PC-9 (cell line): ENCODE results near the gene HAO2. TPM values are rescaled to one million over a fixed set of nuclear protein-coding genes. Genes with fewer than 3 reads are reported as not detected.
"Not testable (repeated sequence)": the region's sequence is repeated elsewhere in the genome, so short reads cannot be mapped to it uniquely, and the experiment has no call there.

Source experiments
- BruUV-seq: library from RNA; stranded (reverse); fragments of 400-500 nt; replicated peaks from 2 replicates; lab custom pipeline; 2021; lab: Mats Ljungman, UMichigan
- CTCF ChIA-PET: fragments of 300-600 bp; sonication (Branson Sonifier 250); formaldehyde crosslinking; loops from one replicate; lab custom pipeline; 2022; ENCODE audit warnings: antibody characterized with exemption; lab: Charles Lee
- POLR2A ChIA-PET: fragments of 300-600 bp; sonication (Branson Sonifier 250); formaldehyde crosslinking; loops from one replicate; lab custom pipeline; 2022; ENCODE audit warnings: antibody characterized with exemption; ENCODE audit not compliant: unreplicated experiment; lab: Charles Lee
- DNase-seq, 2 experiments: peaks; one replicate each; pipeline versions ENCODE4 v3.0.0 to v3.0.0-alpha.2; 2015 to 2022; ENCODE audit warnings: mixed read lengths in 1 of 2
- H2AFZ ChIP-seq: fragments of 200-600 bp; sonication (generic); 2 replicates; pipeline ENCODE4 v1.8.1; 2017; ENCODE audit warnings: antibody characterized with exemption
- H3F3A ChIP-seq: fragments of 200-600 bp; sonication (generic); 2 replicates; pipeline ENCODE4 v1.8.1; 2017; ENCODE audit warnings: antibody characterized with exemption, mild to moderate bottlenecking, low read depth; ENCODE audit not compliant: insufficient read depth
- H3K27ac ChIP-seq: fragments of 200-600 bp; sonication (generic); 2 replicates; pipeline ENCODE4 v1.6.1; 2016; ENCODE audit warnings: mixed run types
- H3K27me3 ChIP-seq: fragments of 200-600 bp; sonication (generic); 2 replicates; pipeline ENCODE4 v1.6.1; 2016; ENCODE audit warnings: low read depth, mixed run types; ENCODE audit not compliant: insufficient read depth
- H3K36me3 ChIP-seq: fragments of 200-600 bp; sonication (generic); 2 replicates; pipeline ENCODE4 v1.6.1; 2016; ENCODE audit warnings: low read depth, mixed run types
- H3K4me1 ChIP-seq: fragments of 200-600 bp; sonication (generic); replicated peaks from 2 replicates; pipeline ENCODE4 v1.6.1; 2016; ENCODE audit warnings: mixed run types; ENCODE audit not compliant: insufficient read depth
- H3K4me2 ChIP-seq: fragments of 200-600 bp; sonication (generic); 2 replicates; pipeline ENCODE4 v1.6.1; 2017; ENCODE audit warnings: mixed run types
- H3K4me3 ChIP-seq: fragments of 200-600 bp; sonication (generic); 2 replicates; pipeline ENCODE4 v1.6.1; 2016; ENCODE audit warnings: mixed run types
- H3K79me2 ChIP-seq: fragments of 200-600 bp; sonication (generic); 2 replicates; pipeline ENCODE4 v1.6.1; 2017; ENCODE audit warnings: low read depth, mixed run types
- H3K9me2 ChIP-seq: fragments of 200-600 bp; sonication (generic); 2 replicates; pipeline ENCODE4 v1.8.1; 2017; ENCODE audit warnings: mild to moderate bottlenecking; ENCODE audit not compliant: insufficient read depth
- H3K9me3 ChIP-seq: fragments of 200-600 bp; sonication (generic); 2 replicates; pipeline ENCODE4 v1.8.1; 2016; ENCODE audit warnings: low read depth; ENCODE audit not compliant: insufficient read depth
- H4K20me1 ChIP-seq: fragments of 200-600 bp; sonication (generic); 2 replicates; pipeline ENCODE4 v1.8.1; 2017; ENCODE audit not compliant: insufficient read depth
- CTCF ChIP-seq: fragments of 200-600 bp; sonication (generic); conservative IDR thresholded peaks from 2 replicates; pipeline ENCODE4 v1.6.1; 2017; ENCODE audit warnings: mixed run types, antibody characterized with exemption, mild to moderate bottlenecking, moderate library complexity
- EZH2 ChIP-seq: fragments of 200-600 bp; sonication (generic); IDR thresholded peaks from 2 replicates; pipeline ENCODE4 v1.8.0; 2017; ENCODE audit warnings: antibody characterized with exemption, low read depth
- intact Hi-C: fragments of 100-400 bp; cut with micrococcal nuclease; formaldehyde crosslinking; loops from one replicate; pipeline ENCODE4 v1.10.0; 2022; ENCODE audit not compliant: unreplicated experiment
- total RNA-seq: library from RNA; stranded (reverse); gene quantifications from 2 replicates; pipeline ENCODE4 v1.2.3, GENCODE V29; 2021

The HAO2 gene
- total RNA-seq, 1 experiment from 2014 or later = not detected

- CTCF ChIA-PET = no interaction called here
- Histone ChIP-seq H4K20me1 (no peaks in the 10 kb centered on the region), H3K9me2 (no peaks in the 10 kb centered on the region), H3K36me3 (no peaks in the 10 kb centered on the region), H3K79me2 (no peaks in the 10 kb centered on the region), H3K4me1 (peaks cover 33% of the 10 kb centered on the region), H3K4me3 (no peak overlapping the region), H3K27me3 (no peaks in the 10 kb centered on the region), H3F3A (peaks cover 22% of the 10 kb centered on the region), H3K9me3 (peaks cover 7% of the 10 kb centered on the region), H3K27ac (no peak overlapping the region), H3K4me2 (no peak overlapping the region), H2AFZ (no peak overlapping the region)
- POLR2A ChIA-PET = no interaction called here
- BruUV-seq = no TSS peak
- intact Hi-C loops = no loop called here
- TF ChIP-seq EZH2 (no peak), CTCF (no peak)
- no peak for DNase-seq
These were observed 8.0 kb downstream of the HAO2 start for GRCh38 chr1:119376594-119376993.

GRCh38 chr1:119377594-119377993, 9.0 kb downstream of the HAO2 start:
- H3K27me3 ChIP-seq, H3K4me2 ChIP-seq, intact Hi-C loops, H3K4me3 ChIP-seq, DNase-seq, H3K79me2 ChIP-seq, H2AFZ ChIP-seq, BruUV-seq, H3K9me2 ChIP-seq, H4K20me1 ChIP-seq, CTCF ChIA-PET, H3K27ac ChIP-seq, H3K36me3 ChIP-seq, H3K9me3 ChIP-seq, POLR2A ChIA-PET: not testable (repeated sequence)
- peaks cover 30% of the 10 kb centered on the region for H3K4me1 ChIP-seq
- peaks cover 22% of the 10 kb centered on the region for H3F3A ChIP-seq

GRCh38 chr1:119379117-119379516, 10.5 kb downstream of the HAO2 start:
- TF ChIP-seq EZH2 (no peak), CTCF (no peak)
- Histone ChIP-seq H3K27me3 (no peaks in the 10 kb centered on the region), H3K4me1 (peaks cover 15% of the 10 kb centered on the region), H3K27ac (no peak overlapping the region), H3F3A (peaks cover 10% of the 10 kb centered on the region), H3K9me2 (no peaks in the 10 kb centered on the region), H3K4me3 (no peak overlapping the region), H2AFZ (no peak overlapping the region), H3K9me3 (peaks cover 7% of the 10 kb centered on the region), H3K36me3 (no peaks in the 10 kb centered on the region), H3K4me2 (no peak overlapping the region), H4K20me1 (no peaks in the 10 kb centered on the region), H3K79me2 (no peaks in the 10 kb centered on the region)
- ChIA-PET CTCF (no interaction called here), POLR2A (no interaction called here)
- no peak for DNase-seq
- intact Hi-C loops = no loop called here
- BruUV-seq = no TSS peak

GRCh38 chr1:119380304-119380703, 11.7 kb downstream of the HAO2 start:
- Histone ChIP-seq H3K4me2 (no peak overlapping the region), H3K4me1 (peaks cover 3% of the 10 kb centered on the region; the same call in 1 of the 2 replicates), H2AFZ (no peak overlapping the region), H3K36me3 (no peaks in the 10 kb centered on the region), H3K9me2 (no peaks in the 10 kb centered on the region), H3F3A (no peaks in the 10 kb centered on the region), H3K27me3 (no peaks in the 10 kb centered on the region), H3K4me3 (no peak overlapping the region), H3K27ac (no peak overlapping the region), H3K79me2 (no peaks in the 10 kb centered on the region), H3K9me3 (peaks cover 7% of the 10 kb centered on the region), H4K20me1 (no peaks in the 10 kb centered on the region)
- no TSS peak for BruUV-seq
- intact Hi-C loops = no loop called here
- no peak for TF ChIP-seq EZH2
- TF ChIP-seq CTCF = no peak
- no peak for DNase-seq
- CTCF ChIA-PET = no interaction called here
- POLR2A ChIA-PET = interaction anchor here (0.8 kb wide), 1 partner anchor 505 kb away, joined by 6 read pairs; no protein-coding TSS in a partner anchor
